Activated T-helper 2 cell treated with anti-CD3 and anti-CD28 coated beads, Interferon-gamma antibody, Interleukin-2, Interleukin-4, amounts not matched to agents 10 μg/mL and 5 μg/mL and 100 μg/mL, durations not matched to agents 14 hours and 24 hours and 36 hours (primary cell): ENCODE results near the gene MAP1LC3C. TPM values are rescaled to one million over a fixed set of nuclear protein-coding genes. Genes with fewer than 3 reads are reported as not detected.

Experiments used
- DNase-seq: peaks from one replicate; pipeline ENCODE4 v3.0.0; 2021; ENCODE audit warnings: low spot score
- H3K27ac Mint-ChIP-seq: one replicate; pipeline ENCODE4 v1.8.0; 2021; ENCODE audit warnings: mixed read lengths
- H3K27me3 Mint-ChIP-seq: one replicate; pipeline ENCODE4 v1.8.0; 2021; ENCODE audit warnings: low read depth, mixed read lengths
- H3K36me3 Mint-ChIP-seq: one replicate; pipeline ENCODE4 v1.8.0; 2021; ENCODE audit warnings: low read depth, mixed read lengths
- H3K4me1 Mint-ChIP-seq: one replicate; pipeline ENCODE4 v1.8.0; 2021; ENCODE audit warnings: low read depth, mixed read lengths
- H3K4me3 Mint-ChIP-seq: one replicate; pipeline ENCODE4 v1.8.0; 2021; ENCODE audit warnings: low read depth, mild to moderate bottlenecking, moderate library complexity, mixed read lengths
- H3K9me3 Mint-ChIP-seq: one replicate; pipeline ENCODE4 v1.8.0; 2021; ENCODE audit warnings: mixed read lengths
- intact Hi-C: fragments of 100-400 bp; cut with micrococcal nuclease; formaldehyde crosslinking; loops from one replicate; pipeline ENCODE4 v1.15.1; 2023
- total RNA-seq: library from RNA; stranded (reverse); gene quantifications from 2 replicates; pipeline ENCODE4 v1.2.3, GENCODE V29; 2022

MAP1LC3C gene
- total RNA-seq, 1 donor from 2014 or later: not detected

GRCh38 chr1:241985787-241986186, 13.1 kb downstream of the MAP1LC3C start:
- no peak for DNase-seq

GRCh38 chr1:241979926-241980325, 19.0 kb downstream of the MAP1LC3C start:
- Mint-ChIP-seq H3K9me3 (no peaks in the 10 kb centered on the region), H3K27ac (no peak overlapping the region), H3K4me3 (no peak overlapping the region), H3K27me3 (no peaks in the 10 kb centered on the region), H3K36me3 (no peaks in the 10 kb centered on the region), H3K4me1 (no peaks in the 10 kb centered on the region)
- DNase-seq: no peak
- intact Hi-C loops: no loop called here

More at GRCh38 chr1:241985787-241986186, 13.1 kb downstream of the MAP1LC3C start:
- Mint-ChIP-seq H3K4me3 (no peak overlapping the region), H3K9me3 (no peaks in the 10 kb centered on the region), H3K27me3 (no peaks in the 10 kb centered on the region), H3K27ac (no peak overlapping the region), H3K4me1 (no peaks in the 10 kb centered on the region), H3K36me3 (no peaks in the 10 kb centered on the region)
- intact Hi-C loops: loop anchor here (1.0 kb wide), 2 partner anchors 374 to 454 kb away; no protein-coding TSS in a partner anchor

GRCh38 chr1:241979071-241979470, 19.8 kb downstream of the MAP1LC3C start:
- Mint-ChIP-seq H3K9me3 (no peaks in the 10 kb centered on the region), H3K36me3 (no peaks in the 10 kb centered on the region), H3K27me3 (no peaks in the 10 kb centered on the region)

GRCh38 chr1:241976229-241976628, 22.7 kb downstream of the MAP1LC3C start:
- no peak for DNase-seq
- Mint-ChIP-seq H3K27me3 (no peaks in the 10 kb centered on the region), H3K27ac (no peak overlapping the region), H3K9me3 (no peaks in the 10 kb centered on the region), H3K4me3 (no peak overlapping the region), H3K4me1 (no peaks in the 10 kb centered on the region), H3K36me3 (no peaks in the 10 kb centered on the region)
- intact Hi-C loops: no loop called here

More at GRCh38 chr1:241979071-241979470, 19.8 kb downstream of the MAP1LC3C start:
- no peak overlapping the region for H3K27ac Mint-ChIP-seq
- no peak overlapping the region for H3K4me3 Mint-ChIP-seq
- intact Hi-C loops: no loop called here
- no peaks in the 10 kb centered on the region for H3K4me1 Mint-ChIP-seq
- no peak for DNase-seq

GRCh38 chr1:241972703-241973369, 26.1 kb downstream of the MAP1LC3C start:
- DNase-seq: no peak
- Mint-ChIP-seq H3K4me3 (no peak overlapping the region), H3K27me3 (no peaks in the 10 kb centered on the region), H3K9me3 (no peaks in the 10 kb centered on the region), H3K36me3 (no peaks in the 10 kb centered on the region), H3K27ac (no peak overlapping the region), H3K4me1 (no peaks in the 10 kb centered on the region)
- intact Hi-C loops: no loop called here

GRCh38 chr1:241968611-241969010, 30.3 kb downstream of the MAP1LC3C start:
- Mint-ChIP-seq H3K27me3 (no peaks in the 10 kb centered on the region), H3K4me3 (no peak overlapping the region), H3K27ac (no peak overlapping the region), H3K4me1 (no peaks in the 10 kb centered on the region), H3K9me3 (no peaks in the 10 kb centered on the region), H3K36me3 (no peaks in the 10 kb centered on the region)
- DNase-seq: no peak
- intact Hi-C loops: no loop called here

GRCh38 chr1:241964550-241965282, 34.2 kb downstream of the MAP1LC3C start:
- H3K36me3 Mint-ChIP-seq: no peaks in the 10 kb centered on the region
- no peaks in the 10 kb centered on the region for H3K4me1 Mint-ChIP-seq
- no peaks in the 10 kb centered on the region for H3K27me3 Mint-ChIP-seq
- H3K4me3 Mint-ChIP-seq: no peak overlapping the region
- no peaks in the 10 kb centered on the region for H3K9me3 Mint-ChIP-seq
- no peak for DNase-seq
- no peak overlapping the region for H3K27ac Mint-ChIP-seq
- intact Hi-C loops: no loop called here

GRCh38 chr1:241963722-241964121, 35.2 kb downstream of the MAP1LC3C start:
- H3K27me3 Mint-ChIP-seq: no peaks in the 10 kb centered on the region
- intact Hi-C loops: no loop called here

GRCh38 chr1:241962153-241962552, 36.7 kb downstream of the MAP1LC3C start:
- no peaks in the 10 kb centered on the region for H3K4me1 Mint-ChIP-seq
- no peaks in the 10 kb centered on the region for H3K27me3 Mint-ChIP-seq
- no peak overlapping the region for H3K4me3 Mint-ChIP-seq
- H3K27ac Mint-ChIP-seq: no peak overlapping the region
- intact Hi-C loops: no loop called here
- H3K36me3 Mint-ChIP-seq: no peaks in the 10 kb centered on the region
- no peaks in the 10 kb centered on the region for H3K9me3 Mint-ChIP-seq
- no peak for DNase-seq

More at GRCh38 chr1:241963722-241964121, 35.2 kb downstream of the MAP1LC3C start:
- Mint-ChIP-seq H3K36me3 (no peaks in the 10 kb centered on the region), H3K4me1 (no peaks in the 10 kb centered on the region), H3K27ac (no peak overlapping the region), H3K4me3 (no peak overlapping the region), H3K9me3 (no peaks in the 10 kb centered on the region)
- DNase-seq: no peak

GRCh38 chr1:241957692-241958494, 41.0 kb downstream of the MAP1LC3C start, which contains the start of gene BECN2:
Gene BECN2, plus strand, starts transcription at chr1:241957767. Its CDS starts 0 bp downstream, at chr1:241957767.
- intact Hi-C loops: no loop called here

GRCh38 chr1:241950390-241950789, 48.5 kb downstream of the MAP1LC3C start:
- Mint-ChIP-seq H3K36me3 (no peaks in the 10 kb centered on the region), H3K4me1 (no peaks in the 10 kb centered on the region), H3K9me3 (no peaks in the 10 kb centered on the region), H3K27me3 (no peaks in the 10 kb centered on the region), H3K4me3 (no peak overlapping the region), H3K27ac (no peak overlapping the region)
- intact Hi-C loops: no loop called here
- no peak for DNase-seq

More at GRCh38 chr1:241957692-241958494, 41.0 kb downstream of the MAP1LC3C start, which contains the start of gene BECN2:
- no peaks in the 10 kb centered on the region for H3K9me3 Mint-ChIP-seq
- no peaks in the 10 kb centered on the region for H3K27me3 Mint-ChIP-seq
- H3K4me1 Mint-ChIP-seq: no peaks in the 10 kb centered on the region
- H3K27ac Mint-ChIP-seq: no peak within 1 kb of the TSS
- no peaks in the 10 kb centered on the region for H3K36me3 Mint-ChIP-seq
- no peak within 1 kb of the TSS for H3K4me3 Mint-ChIP-seq
- DNase-seq: no peak

- Mint-ChIP-seq H3K9me3 (no peaks in the 10 kb centered on the region), H3K27ac (no peak overlapping the region), H3K4me1 (no peaks in the 10 kb centered on the region), H3K27me3 (no peaks in the 10 kb centered on the region), H3K4me3 (no peak overlapping the region), H3K36me3 (no peaks in the 10 kb centered on the region)
- DNase-seq: no peak
- intact Hi-C loops: no loop called here
These were observed 51.5 kb downstream of the MAP1LC3C start for GRCh38 chr1:241947354-241947753.
